Ovary (tissue), 9 donors: ENCODE measurements around the gene NINL. TPM values are rescaled to one million over a fixed set of nuclear protein-coding genes. Genes with fewer than 3 reads are reported as not detected.
A peak's percentile ranks its signal among the peaks of the same experiment; 100 is the strongest.

Source experiments
- DNase-seq, 5 donors: peaks; one replicate each; pipeline ENCODE4 v3.0.0-alpha.2; 2019 to 2020
- H3K27ac ChIP-seq, 2 donors: fragments of 200-600 bp; one replicate each; pipeline versions ENCODE4 v1.5.1 to v1.8.0; 2019 to 2022
- H3K27me3 ChIP-seq: fragments of 200-600 bp; one replicate; pipeline ENCODE4 v1.8.0; 2022
- H3K36me3 ChIP-seq: fragments of 200-600 bp; sonication (generic); one replicate; pipeline ENCODE4 v1.5.1; 2019
- H3K4me1 ChIP-seq: one replicate; pipeline ENCODE4 v1.8.1; 2013; ENCODE audit warnings: mild to moderate bottlenecking, moderate library complexity; ENCODE audit not compliant: insufficient read depth
- H3K4me3 ChIP-seq: fragments of 200-600 bp; sonication (generic); one replicate; pipeline ENCODE4 v1.5.1; 2017
- H3K9me3 ChIP-seq, 2 donors: fragments of 200-600 bp in 1 of 2; sonication (generic) in 1 of 2; one replicate each; pipeline versions ENCODE4 v1.5.1 to v1.8.1; 2013 to 2019; ENCODE audit warnings: mild to moderate bottlenecking in 1 of 2, moderate library complexity in 1 of 2
- CTCF ChIP-seq, 3 donors: fragments of 450-650 bp in 2 of 3; fragments of 200-600 bp in 1 of 3; IDR thresholded peaks; one replicate each; pipeline versions ENCODE4 v1.5.1 to v1.8.0; 2016 to 2022; ENCODE audit warnings: antibody characterized with exemption in 3 of 3, mild to moderate bottlenecking in 1 of 3
- EP300 ChIP-seq: sonication (generic); formaldehyde crosslinking; IDR thresholded peaks from one replicate; pipeline ENCODE4 v1.6.1; 2017; ENCODE audit warnings: antibody characterized with exemption
- POLR2A ChIP-seq: fragments of 450-650 bp; IDR thresholded peaks from one replicate; pipeline ENCODE4 v1.6.1; 2017; ENCODE audit warnings: antibody characterized with exemption, mild to moderate bottlenecking, moderate library complexity
- WGBS, 3 donors: extraction: QIAGEN DNeasy Blood & Tissue Kit in 1 of 3; methylation state at CpG; one replicate each; pipeline versions ENCODE4 v1.1.5 to v1.1.7; 2013 to 2017; 5-methylcytosine and 5-hydroxymethylcytosine counted together
- intact Hi-C, 4 donors: fragments of 100-400 bp; cut with DNase I; formaldehyde crosslinking; loops; one replicate each; pipeline versions ENCODE4 v1.11.0 to v1.15.1; 2022 to 2023
- polyA plus RNA-seq, 2 donors: library from polyadenylated mRNA; stranded (reverse); fragments of 200-250 nt in 1 of 2; fragments of 350-450 nt in 1 of 2; fragmentation: Illumina TruSeq in 1 of 2; extraction: RNeasy Lipid Tissue Mini Kit (QIAGEN cat#74804) in 1 of 2; gene quantifications; one replicate each; pipeline ENCODE4 v1.2.3, GENCODE V29; 2013 to 2014
- total RNA-seq, 7 donors: library from RNA; depleted of rRNA in 2 of 7; stranded (reverse); fragments of >200 nt in 2 of 7; fragmentation: NEBNext Ultra II Directional in 3 of 7; extraction: Animal tissue kit (Norgen Biotek cat#: 25700) in 3 of 7; gene quantifications; one replicate each; pipeline versions ENCODE4 v1.1.0 to v1.2.4, GENCODE V29; 2016 to 2023
- donor health status: DM: no; HTN: no; CAD: no; lungs with moderate emphysema.
- donor health status: DM: no; HTN: no; CAD: no.
- donor health status: Bipolar disorder and iron deficiency.
- donor health status: DM: yes; HTN: yes; CAD: no.
- donor health status: DM: no; HTN: no; CAD: no.
- donor health status: DM: yes; HTN: yes; CAD: no.

The NINL gene
- total and polyA plus RNA-seq, 9 donors: 10.1 to 33.3 (median 20.3) TPM

DNA sequence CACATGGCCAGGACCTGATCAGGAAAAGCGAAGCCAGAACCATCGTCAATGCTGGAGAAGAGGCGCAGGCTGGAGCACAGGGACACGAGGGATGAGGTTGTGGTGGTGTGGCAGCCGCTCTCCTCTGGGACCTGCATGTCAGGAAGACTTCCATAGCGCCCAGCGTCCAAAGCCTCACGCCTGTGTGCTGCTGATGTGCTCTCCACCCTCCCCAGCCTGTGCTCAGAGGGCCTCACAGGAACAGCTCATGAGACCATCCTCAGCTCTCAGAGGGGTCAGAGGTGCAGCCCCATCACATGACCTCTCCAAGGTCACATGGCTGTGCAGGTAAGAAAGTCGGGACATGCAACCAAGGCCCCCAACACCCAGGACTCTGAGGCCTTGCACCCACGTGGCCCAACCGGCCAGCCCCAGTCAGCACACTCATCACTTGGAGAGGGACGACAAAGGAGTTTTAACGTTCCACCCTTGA lies 84.4 kb downstream of the NINL start:
- WGBS, 3 donors: 86 to 91% (median 88%) methylated on average over 13 of the region's 13 CpGs
- intact Hi-C loops: loop anchor here in 2 of 4 donors (10.0 kb wide), 2 partner anchors 84 to 194 kb away; partner anchors contain the start of genes NINL (in 1 of the 2) and ZNF337 (in 1 of the 2)
- Histone ChIP-seq H3K9me3 (no peaks in the 10 kb centered on the region), H3K27me3 (no peaks in the 10 kb centered on the region), H3K27ac (no peak overlapping the region), H3K4me1 (no peaks in the 10 kb centered on the region), H3K36me3 (no peaks in the 10 kb centered on the region), H3K4me3 (no peak overlapping the region)
- peak in 2 of 5 donors; percentile 6 to 28 for DNase-seq
- no peak for TF ChIP-seq POLR2A
- TF ChIP-seq EP300: no peak
- no peak for TF ChIP-seq CTCF (IDR thresholded peaks at IDR 0.05)

DNA sequence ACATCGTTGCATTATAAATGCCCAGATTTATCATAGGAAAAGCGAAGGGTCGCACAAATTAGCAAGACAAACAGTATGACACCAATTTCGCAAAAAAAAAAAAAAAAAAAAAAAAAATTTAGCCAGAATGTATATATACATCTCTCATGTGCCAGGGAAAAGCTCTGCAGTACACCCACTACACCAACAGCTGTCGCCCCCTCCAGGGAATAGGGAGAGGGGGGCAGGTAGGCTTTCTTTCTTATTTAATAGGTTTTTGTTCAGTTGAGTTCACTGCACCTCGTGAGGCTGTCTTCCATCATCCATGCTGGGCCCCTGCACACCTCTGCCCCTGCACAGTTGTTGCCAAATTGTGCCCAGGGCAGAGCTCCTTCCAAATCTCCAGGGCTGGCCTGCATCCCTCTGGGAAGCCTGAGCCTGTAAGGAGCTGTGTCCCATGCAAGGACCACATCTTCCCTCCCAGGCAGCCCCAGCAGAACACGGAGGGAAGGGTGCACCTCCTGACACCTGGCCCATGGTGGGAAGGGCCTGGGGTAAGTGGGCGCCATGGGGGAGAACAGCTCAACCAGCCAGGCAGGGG lies 85.4 kb downstream of the NINL start:
- Histone ChIP-seq H3K4me3 (no peak overlapping the region), H3K36me3 (no peaks in the 10 kb centered on the region), H3K9me3 (no peaks in the 10 kb centered on the region), H3K27ac (no peak overlapping the region), H3K27me3 (no peaks in the 10 kb centered on the region), H3K4me1 (no peaks in the 10 kb centered on the region)
- peak in 2 of 5 donors; percentile 11 to 25 for DNase-seq
- 84 to 94% (median 89%) methylated on average over 8 of the region's 8 CpGs for WGBS, 3 donors
- intact Hi-C loops: loop anchor here in 2 of 4 donors (10.0 kb wide), 2 partner anchors 85 to 195 kb away; partner anchors contain the start of genes NINL (in 1 of the 2) and ZNF337 (in 1 of the 2)
- no peak for TF ChIP-seq POLR2A
- TF ChIP-seq CTCF (IDR thresholded peaks at IDR 0.05): no peak
- TF ChIP-seq EP300: no peak

DNA sequence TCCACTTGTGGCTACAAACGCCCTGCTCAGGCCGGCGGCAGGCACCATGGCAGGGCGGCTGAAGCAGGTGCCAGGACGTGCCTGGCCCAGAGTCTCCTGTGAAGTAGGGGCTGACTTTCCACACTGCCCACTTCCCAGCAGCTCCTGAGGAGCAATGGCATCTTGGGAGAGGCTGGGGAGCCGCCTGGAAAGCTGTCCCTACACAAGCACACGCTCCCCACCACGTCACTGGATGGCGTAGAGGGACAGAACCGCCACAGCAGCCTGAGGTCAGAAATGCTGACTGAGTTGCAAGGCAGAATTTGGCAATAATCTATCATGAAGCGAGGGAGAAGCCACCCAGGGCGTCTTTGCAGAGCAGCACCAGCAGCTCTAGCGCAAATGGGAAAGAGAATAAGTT lies 86.3 kb downstream of the NINL start:
- TF ChIP-seq POLR2A: no peak
- TF ChIP-seq EP300: no peak
- TF ChIP-seq CTCF (IDR thresholded peaks at IDR 0.05): no peak
- H3K27me3 ChIP-seq: no peaks in the 10 kb centered on the region
- intact Hi-C loops: no loop called here
- H3K4me1 ChIP-seq: no peaks in the 10 kb centered on the region
- no peak overlapping the region for H3K27ac ChIP-seq
- no peaks in the 10 kb centered on the region for H3K9me3 ChIP-seq
- H3K36me3 ChIP-seq: no peaks in the 10 kb centered on the region
- WGBS, 3 donors: 91 to 92% (median 92%) methylated on average over 13 of the region's 13 CpGs
- DNase-seq: peak in 1 of 5 donors; percentile 24
- no peak overlapping the region for H3K4me3 ChIP-seq

DNA sequence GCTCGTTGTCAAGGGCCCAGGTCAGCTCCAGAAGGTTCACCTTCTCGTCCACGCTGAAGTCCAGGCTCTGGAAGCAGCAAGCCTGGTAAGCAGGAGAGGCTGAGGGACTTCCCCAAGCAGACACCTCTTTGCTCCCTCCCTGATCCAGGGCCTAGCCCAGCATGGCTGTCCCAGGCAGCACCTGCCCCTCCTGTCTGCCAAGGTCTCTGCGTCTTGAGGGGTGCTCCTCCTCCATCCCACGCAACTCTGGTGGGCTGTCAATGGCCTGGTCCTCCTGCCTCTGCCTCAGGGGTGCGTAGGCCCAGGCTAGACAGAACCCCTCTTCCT lies 87.1 kb downstream of the NINL start:
- no peak for TF ChIP-seq EP300
- TF ChIP-seq CTCF (IDR thresholded peaks at IDR 0.05): no peak
- no peak for TF ChIP-seq POLR2A
- no peaks in the 10 kb centered on the region for H3K4me1 ChIP-seq
- no peaks in the 10 kb centered on the region for H3K9me3 ChIP-seq
- WGBS, 3 donors: 93 to 95% (median 94%) methylated on average over 6 of the region's 6 CpGs
- H3K4me3 ChIP-seq: no peak overlapping the region
- intact Hi-C loops: no loop called here
- H3K27ac ChIP-seq: no peak overlapping the region
- peak in 1 of 5 donors; percentile 21 for DNase-seq
- no peaks in the 10 kb centered on the region for H3K36me3 ChIP-seq
- no peaks in the 10 kb centered on the region for H3K27me3 ChIP-seq
